Progenitor cell of endocrine pancreas (in vitro differentiated cells): ENCODE measurements around the gene C1orf21. TPM values are rescaled to one million over a fixed set of nuclear protein-coding genes. Genes with fewer than 3 reads are reported as not detected.

Experiments used
- DNase-seq: peaks from one replicate; pipeline ENCODE4 v3.0.0; 2021; ENCODE audit warnings: low spot score; ENCODE audit not compliant: unreplicated experiment
- H3K27ac Mint-ChIP-seq: 2 replicates; pipeline ENCODE4 v1.8.0; 2021; ENCODE audit warnings: mild to moderate bottlenecking, moderate library complexity, mixed read lengths
- H3K27me3 Mint-ChIP-seq: 2 replicates; pipeline ENCODE4 v1.8.0; 2021; ENCODE audit warnings: mixed read lengths
- H3K36me3 Mint-ChIP-seq: 2 replicates; pipeline ENCODE4 v1.8.0; 2022; ENCODE audit warnings: mixed read lengths; ENCODE audit not compliant: insufficient read depth
- H3K4me1 Mint-ChIP-seq: 2 replicates; pipeline ENCODE4 v1.8.0; 2021; ENCODE audit warnings: low read depth, mixed read lengths
- H3K4me3 Mint-ChIP-seq: 2 replicates; pipeline ENCODE4 v1.8.0; 2021; ENCODE audit warnings: low read depth, mild to moderate bottlenecking, moderate library complexity, mixed read lengths
- H3K9me3 Mint-ChIP-seq: 2 replicates; pipeline ENCODE4 v1.8.0; 2021; ENCODE audit warnings: low read depth, mixed read lengths
- total RNA-seq: library from RNA; stranded (reverse); gene quantifications from 2 replicates; pipeline ENCODE4 v1.2.1, GENCODE V29; 2021
- TF ChIP-seq, protein P1 (sequence below): fragments of 200-600 bp; sonication (generic); IDR thresholded peaks from one replicate; pipeline ENCODE4 v1.5.0; 2021; ENCODE audit warnings: antibody characterized with exemption, mild to moderate bottlenecking; ENCODE audit not compliant: unreplicated experiment

C1orf21 gene
- total RNA-seq, 1 donor from 2014 or later, result 10.0 TPM

- TF ChIP-seq, protein P1, sequence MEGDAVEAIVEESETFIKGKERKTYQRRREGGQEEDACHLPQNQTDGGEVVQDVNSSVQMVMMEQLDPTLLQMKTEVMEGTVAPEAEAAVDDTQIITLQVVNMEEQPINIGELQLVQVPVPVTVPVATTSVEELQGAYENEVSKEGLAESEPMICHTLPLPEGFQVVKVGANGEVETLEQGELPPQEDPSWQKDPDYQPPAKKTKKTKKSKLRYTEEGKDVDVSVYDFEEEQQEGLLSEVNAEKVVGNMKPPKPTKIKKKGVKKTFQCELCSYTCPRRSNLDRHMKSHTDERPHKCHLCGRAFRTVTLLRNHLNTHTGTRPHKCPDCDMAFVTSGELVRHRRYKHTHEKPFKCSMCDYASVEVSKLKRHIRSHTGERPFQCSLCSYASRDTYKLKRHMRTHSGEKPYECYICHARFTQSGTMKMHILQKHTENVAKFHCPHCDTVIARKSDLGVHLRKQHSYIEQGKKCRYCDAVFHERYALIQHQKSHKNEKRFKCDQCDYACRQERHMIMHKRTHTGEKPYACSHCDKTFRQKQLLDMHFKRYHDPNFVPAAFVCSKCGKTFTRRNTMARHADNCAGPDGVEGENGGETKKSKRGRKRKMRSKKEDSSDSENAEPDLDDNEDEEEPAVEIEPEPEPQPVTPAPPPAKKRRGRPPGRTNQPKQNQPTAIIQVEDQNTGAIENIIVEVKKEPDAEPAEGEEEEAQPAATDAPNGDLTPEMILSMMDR, result no peak
- DNase-seq, result no peak
- H3K9me3 Mint-ChIP-seq, result no peaks in the 10 kb centered on the region
- peaks cover 1% of the 10 kb centered on the region for H3K4me1 Mint-ChIP-seq
- no peak overlapping the region for H3K4me3 Mint-ChIP-seq
- no peaks in the 10 kb centered on the region for H3K27me3 Mint-ChIP-seq
- no peaks in the 10 kb centered on the region for H3K36me3 Mint-ChIP-seq
- H3K27ac Mint-ChIP-seq, result no peak overlapping the region
Observed at GRCh38 chr1:184629266-184629665, 242.4 kb downstream of the C1orf21 start.

DNA sequence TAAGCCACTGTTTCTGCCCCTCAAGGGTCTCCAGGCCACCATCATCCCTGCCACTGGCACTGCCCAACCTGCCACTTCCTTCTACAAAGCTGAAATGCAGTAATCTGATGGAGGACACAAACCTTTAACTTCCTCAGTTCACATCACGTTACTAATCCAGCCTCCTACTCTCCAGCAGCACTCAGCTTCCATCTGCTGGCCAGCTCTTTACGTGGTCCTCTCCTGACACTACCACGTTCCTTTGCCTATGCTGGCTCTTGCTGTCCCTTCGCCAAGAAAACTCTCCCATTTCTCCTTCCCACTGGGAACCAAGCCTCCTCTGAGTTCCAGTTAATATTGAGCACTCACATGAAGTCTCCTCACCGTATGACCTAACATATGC is 243.8 kb downstream of the C1orf21 start:
- H3K27me3 Mint-ChIP-seq, result peaks cover 4% of the 10 kb centered on the region
- no peak overlapping the region for H3K4me3 Mint-ChIP-seq
- TF ChIP-seq, protein P1, result no peak
- DNase-seq, result no peak
- peaks cover 1% of the 10 kb centered on the region for H3K4me1 Mint-ChIP-seq
- no peak overlapping the region for H3K27ac Mint-ChIP-seq
- H3K36me3 Mint-ChIP-seq, result no peaks in the 10 kb centered on the region
- H3K9me3 Mint-ChIP-seq, result no peaks in the 10 kb centered on the region

GRCh38 chr1:184632415-184633175 is 245.8 kb downstream of the C1orf21 start:
- TF ChIP-seq, protein P1, result no peak
- Mint-ChIP-seq H3K4me1 (peaks cover 1% of the 10 kb centered on the region), H3K27ac (no peak overlapping the region), H3K9me3 (no peaks in the 10 kb centered on the region), H3K27me3 (peaks cover 4% of the 10 kb centered on the region), H3K4me3 (no peak overlapping the region), H3K36me3 (no peaks in the 10 kb centered on the region)
- no peak for DNase-seq

DNA sequence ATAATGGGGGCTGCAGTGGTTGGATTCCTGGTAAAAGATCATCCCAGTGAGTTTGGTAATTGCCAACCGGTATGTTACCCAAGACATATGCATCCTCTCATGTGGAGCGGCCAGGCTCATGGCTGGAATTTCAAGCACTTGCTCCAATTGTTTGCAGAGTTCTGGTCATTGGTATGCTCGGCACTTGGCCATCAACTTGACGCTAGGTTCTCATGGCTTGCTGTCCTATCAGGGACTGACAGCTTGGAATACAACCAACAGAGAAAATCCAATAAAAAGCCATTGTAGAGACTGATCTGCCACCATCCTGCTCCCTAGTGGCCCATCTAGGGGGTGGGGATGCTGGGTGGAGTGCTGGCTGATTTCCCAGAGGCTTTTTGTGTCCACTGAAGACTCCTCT is 247.0 kb downstream of the C1orf21 start:
- DNase-seq, result no peak
- H3K4me1 Mint-ChIP-seq, result peaks cover 1% of the 10 kb centered on the region

GRCh38 chr1:184634296-184634695 is 247.5 kb downstream of the C1orf21 start:
- no peak overlapping the region for H3K4me3 Mint-ChIP-seq
- peaks cover 4% of the 10 kb centered on the region for H3K9me3 Mint-ChIP-seq
- peaks cover 4% of the 10 kb centered on the region for H3K27me3 Mint-ChIP-seq
- TF ChIP-seq, protein P1, result no peak
- peaks cover under 1% of the 10 kb centered on the region for H3K4me1 Mint-ChIP-seq
- no peaks in the 10 kb centered on the region for H3K36me3 Mint-ChIP-seq
- DNase-seq, result no peak
- no peak overlapping the region for H3K27ac Mint-ChIP-seq

More for the DNA sequence above, 247.0 kb downstream of the C1orf21 start:
- Mint-ChIP-seq H3K9me3 (peaks cover 3% of the 10 kb centered on the region), H3K36me3 (no peaks in the 10 kb centered on the region), H3K4me3 (no peak overlapping the region), H3K27ac (no peak overlapping the region), H3K27me3 (peaks cover 4% of the 10 kb centered on the region)
- TF ChIP-seq, protein P1, result no peak
